OCI-LY3 (cell line): ENCODE results near the gene RUNX2.

Experiments used
- H2AFZ ChIP-seq: fragments of 200-600, 300-600 bp; shearing (Covaris generic); 2 replicates; pipeline ENCODE4 v1.6.0; 2014; ENCODE audit warnings: antibody characterized with exemption, low read depth, low read length
- H3K27ac ChIP-seq: fragments of 200-600, 300-600 bp; sonication (generic); 2 replicates; pipeline ENCODE4 v1.5.1; 2014; ENCODE audit warnings: mild to moderate bottlenecking, low read length, moderate library complexity, mixed read lengths
- H3K27me3 ChIP-seq: fragments of 200-600, 300-600 bp; sonication (generic); 2 replicates; pipeline ENCODE4 v1.6.1; 2014; ENCODE audit warnings: low read depth, low read length, mixed read lengths
- H3K36me3 ChIP-seq: fragments of 200-600, 300-600 bp; sonication (generic); replicated peaks from 2 replicates; pipeline ENCODE3; 2014; ENCODE audit warnings: low read depth, low read length, mixed read lengths
- H3K4me1 ChIP-seq: fragments of 300-600, 200-600 bp; sonication (generic); 2 replicates; pipeline ENCODE4 v1.6.1; 2014; ENCODE audit warnings: low read length, mixed read lengths
- H3K4me2 ChIP-seq: fragments of 200-600, 300-600 bp; sonication (generic); 2 replicates; pipeline ENCODE4 v1.6.1; 2014; ENCODE audit warnings: low read length, mixed read lengths
- H3K4me3 ChIP-seq: fragments of 300-600, 200-600 bp; sonication (generic); 2 replicates; pipeline ENCODE4 v1.5.1; 2014; ENCODE audit warnings: antibody characterized with exemption, mild to moderate bottlenecking, low read length, moderate library complexity
- H3K79me2 ChIP-seq: fragments of 300-600, 200-600 bp; shearing (Covaris generic); 2 replicates; pipeline ENCODE4 v1.6.1; 2014; ENCODE audit warnings: mild to moderate bottlenecking, low read length, mixed read lengths
- H3K9ac ChIP-seq: fragments of 300-600, 200-600 bp; shearing (Covaris generic); 2 replicates; pipeline ENCODE4 v1.6.0; 2014; ENCODE audit warnings: mild to moderate bottlenecking, low read length, moderate library complexity
- H3K9me3 ChIP-seq: fragments of 200-600, 300-600 bp; shearing (Covaris generic); 2 replicates; pipeline ENCODE4 v1.6.1; 2014; ENCODE audit warnings: low read length, mixed read lengths; ENCODE audit not compliant: insufficient read depth
- H4K20me1 ChIP-seq: fragments of 200-600, 300-600 bp; sonication (generic); 2 replicates; pipeline ENCODE4 v1.6.1; 2016; ENCODE audit warnings: low read length, mixed read lengths; ENCODE audit not compliant: insufficient read depth
- EZH2phosphoT487 ChIP-seq: fragments of 200-600 bp; shearing (Covaris generic); IDR thresholded peaks from 2 replicates; pipeline ENCODE4 v1.6.1; 2018; ENCODE audit warnings: antibody characterized with exemption, mixed run types, low read depth
- TF ChIP-seq, protein P1 (sequence below): fragments of 200-600, 300-600 bp; sonication (generic); IDR thresholded peaks from 2 replicates; pipeline ENCODE4 v1.5.1; 2014; ENCODE audit warnings: antibody characterized with exemption, low read length, low read depth

Gene RUNX2

DNA sequence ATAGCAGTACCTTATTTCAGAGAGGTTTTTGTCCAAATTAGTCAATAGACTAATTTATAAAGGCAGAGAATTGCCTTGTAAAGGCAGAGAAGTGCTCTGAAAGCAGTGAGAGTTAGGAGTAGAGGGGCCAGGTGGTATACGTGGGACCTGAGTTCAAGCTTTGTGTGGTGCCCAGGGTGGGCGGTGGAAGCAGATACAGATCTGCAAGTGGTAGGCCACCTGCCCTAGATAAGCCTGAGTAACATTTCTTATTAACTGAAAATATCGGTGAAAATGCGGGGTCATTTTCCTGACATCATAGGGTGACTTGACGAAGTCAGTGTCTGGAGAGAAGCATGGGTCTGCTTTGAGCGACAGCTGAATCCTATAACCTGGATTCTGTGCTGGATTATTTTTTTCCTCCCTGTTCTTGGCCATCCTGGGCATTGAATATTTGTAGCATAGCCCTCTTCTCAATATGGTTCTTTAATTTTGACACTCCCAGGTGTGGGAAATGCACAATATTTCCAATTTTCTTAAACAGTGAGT lies 111.8 kb downstream of the RUNX2 start:
- H3K79me2 ChIP-seq, result no peaks in the 10 kb centered on the region
- H3K36me3 ChIP-seq, result no peaks in the 10 kb centered on the region
- no peak overlapping the region for H3K4me2 ChIP-seq
- H3K9me3 ChIP-seq, result no peaks in the 10 kb centered on the region
- H3K9ac ChIP-seq, result no peak overlapping the region
- H3K4me1 ChIP-seq, result no peaks in the 10 kb centered on the region
- TF ChIP-seq, protein P1, sequence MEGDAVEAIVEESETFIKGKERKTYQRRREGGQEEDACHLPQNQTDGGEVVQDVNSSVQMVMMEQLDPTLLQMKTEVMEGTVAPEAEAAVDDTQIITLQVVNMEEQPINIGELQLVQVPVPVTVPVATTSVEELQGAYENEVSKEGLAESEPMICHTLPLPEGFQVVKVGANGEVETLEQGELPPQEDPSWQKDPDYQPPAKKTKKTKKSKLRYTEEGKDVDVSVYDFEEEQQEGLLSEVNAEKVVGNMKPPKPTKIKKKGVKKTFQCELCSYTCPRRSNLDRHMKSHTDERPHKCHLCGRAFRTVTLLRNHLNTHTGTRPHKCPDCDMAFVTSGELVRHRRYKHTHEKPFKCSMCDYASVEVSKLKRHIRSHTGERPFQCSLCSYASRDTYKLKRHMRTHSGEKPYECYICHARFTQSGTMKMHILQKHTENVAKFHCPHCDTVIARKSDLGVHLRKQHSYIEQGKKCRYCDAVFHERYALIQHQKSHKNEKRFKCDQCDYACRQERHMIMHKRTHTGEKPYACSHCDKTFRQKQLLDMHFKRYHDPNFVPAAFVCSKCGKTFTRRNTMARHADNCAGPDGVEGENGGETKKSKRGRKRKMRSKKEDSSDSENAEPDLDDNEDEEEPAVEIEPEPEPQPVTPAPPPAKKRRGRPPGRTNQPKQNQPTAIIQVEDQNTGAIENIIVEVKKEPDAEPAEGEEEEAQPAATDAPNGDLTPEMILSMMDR, result no peak
- no peak for TF ChIP-seq EZH2phosphoT487
- H3K27me3 ChIP-seq, result peaks cover 73% of the 10 kb centered on the region
- H2AFZ ChIP-seq, result no peak overlapping the region
- no peak overlapping the region for H3K4me3 ChIP-seq
- H3K27ac ChIP-seq, result no peak overlapping the region
- no peaks in the 10 kb centered on the region for H4K20me1 ChIP-seq

DNA sequence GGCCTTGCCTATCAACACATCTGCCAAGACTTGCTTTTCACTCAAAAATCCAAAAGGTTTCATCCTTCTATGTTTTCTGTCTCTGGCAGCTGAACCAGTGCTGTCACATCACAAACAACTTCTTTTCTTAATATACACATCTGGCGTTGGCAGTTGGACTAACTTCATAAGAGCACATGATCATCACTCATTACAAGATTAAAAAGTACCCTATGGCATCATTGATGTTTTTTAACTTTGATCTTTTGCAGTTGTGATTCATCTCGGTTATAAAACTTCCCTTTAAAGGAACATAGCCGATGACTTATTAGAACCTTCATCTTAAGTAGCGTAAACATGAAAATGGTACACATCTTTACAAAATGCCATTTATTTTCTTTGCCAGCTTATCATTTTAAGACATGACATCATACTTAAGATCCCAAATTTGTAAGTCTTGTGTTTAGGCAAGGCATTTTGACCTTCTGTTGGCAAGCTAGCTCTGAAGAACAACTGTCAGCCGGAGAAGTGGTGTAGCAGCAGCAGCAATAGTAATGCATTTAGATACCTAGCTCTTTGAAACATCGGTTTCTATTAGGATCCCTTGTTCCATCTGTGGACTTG lies 113.8 kb downstream of the RUNX2 start:
- H2AFZ ChIP-seq, result no peak overlapping the region
- H3K27ac ChIP-seq, result no peak overlapping the region
- TF ChIP-seq EZH2phosphoT487, result no peak
- no peaks in the 10 kb centered on the region for H3K36me3 ChIP-seq
- no peaks in the 10 kb centered on the region for H4K20me1 ChIP-seq
- no peak overlapping the region for H3K4me2 ChIP-seq
- no peaks in the 10 kb centered on the region for H3K79me2 ChIP-seq
- H3K9ac ChIP-seq, result no peak overlapping the region
- no peaks in the 10 kb centered on the region for H3K9me3 ChIP-seq
- no peaks in the 10 kb centered on the region for H3K4me1 ChIP-seq
- H3K27me3 ChIP-seq, result peaks cover 74% of the 10 kb centered on the region
- no peak overlapping the region for H3K4me3 ChIP-seq

DNA sequence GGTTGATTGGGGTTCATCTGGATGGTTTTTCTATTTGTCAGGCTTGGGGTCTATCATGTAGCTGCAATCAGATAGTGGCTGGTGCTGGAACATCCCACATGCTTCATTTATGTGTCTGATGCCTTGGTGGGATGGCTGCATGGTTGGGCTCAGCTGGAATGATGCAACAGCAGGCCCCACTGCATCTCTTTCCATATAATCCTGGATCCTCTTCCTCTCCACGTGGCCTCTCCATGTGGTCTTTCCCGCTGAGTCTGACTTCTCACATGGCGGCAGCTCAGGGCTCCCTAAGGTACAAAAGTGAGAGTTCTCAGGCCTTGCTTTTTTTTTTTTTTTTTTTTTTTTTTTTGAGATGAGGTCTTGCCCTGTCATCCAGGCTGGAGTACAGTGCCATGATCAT lies 114.6 kb downstream of the RUNX2 start:
- Histone ChIP-seq H3K27me3 (peaks cover 74% of the 10 kb centered on the region), H3K36me3 (no peaks in the 10 kb centered on the region), H2AFZ (no peak overlapping the region), H4K20me1 (no peaks in the 10 kb centered on the region), H3K79me2 (no peaks in the 10 kb centered on the region), H3K9ac (no peak overlapping the region), H3K4me2 (no peak overlapping the region), H3K4me1 (no peaks in the 10 kb centered on the region), H3K4me3 (no peak overlapping the region), H3K9me3 (no peaks in the 10 kb centered on the region), H3K27ac (no peak overlapping the region)
- TF ChIP-seq, protein P1, result no peak
- TF ChIP-seq EZH2phosphoT487, result no peak

DNA sequence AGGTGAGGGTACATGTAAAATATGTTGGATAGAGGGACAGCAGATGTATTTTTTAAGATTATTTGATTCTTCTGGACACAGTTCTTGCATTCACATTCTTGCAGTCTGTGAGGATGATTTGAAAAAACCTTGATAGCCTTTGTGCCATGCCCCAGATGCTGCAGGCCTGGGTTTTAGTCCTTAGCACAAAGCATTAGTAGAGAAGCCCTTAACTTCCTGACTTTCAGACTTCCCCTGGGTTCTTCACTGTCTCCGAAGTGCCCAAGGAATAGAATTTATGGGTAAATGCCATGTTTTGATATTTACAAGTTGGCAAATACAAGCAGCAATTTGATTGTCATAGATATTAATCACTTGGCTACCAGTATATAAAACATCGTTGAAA lies 117.2 kb downstream of the RUNX2 start:
- Histone ChIP-seq H3K9ac (no peak overlapping the region), H4K20me1 (no peaks in the 10 kb centered on the region), H3K27me3 (peaks cover 74% of the 10 kb centered on the region), H3K36me3 (no peaks in the 10 kb centered on the region), H2AFZ (no peak overlapping the region), H3K27ac (no peak overlapping the region), H3K4me2 (no peak overlapping the region), H3K4me3 (no peak overlapping the region), H3K4me1 (no peaks in the 10 kb centered on the region), H3K9me3 (no peaks in the 10 kb centered on the region), H3K79me2 (no peaks in the 10 kb centered on the region)
- TF ChIP-seq EZH2phosphoT487, result no peak
- TF ChIP-seq, protein P1, result no peak
